NCI-H1105 treated with DMSO at 0.1 percent for 48 hours (cell line): ENCODE results near the gene FAM53B.

ENCODE experiments used
- DNase-seq: peaks from one replicate; lab custom pipeline; 2025; lab: John Stamatoyannopoulos, UW

The FAM53B gene

DNA sequence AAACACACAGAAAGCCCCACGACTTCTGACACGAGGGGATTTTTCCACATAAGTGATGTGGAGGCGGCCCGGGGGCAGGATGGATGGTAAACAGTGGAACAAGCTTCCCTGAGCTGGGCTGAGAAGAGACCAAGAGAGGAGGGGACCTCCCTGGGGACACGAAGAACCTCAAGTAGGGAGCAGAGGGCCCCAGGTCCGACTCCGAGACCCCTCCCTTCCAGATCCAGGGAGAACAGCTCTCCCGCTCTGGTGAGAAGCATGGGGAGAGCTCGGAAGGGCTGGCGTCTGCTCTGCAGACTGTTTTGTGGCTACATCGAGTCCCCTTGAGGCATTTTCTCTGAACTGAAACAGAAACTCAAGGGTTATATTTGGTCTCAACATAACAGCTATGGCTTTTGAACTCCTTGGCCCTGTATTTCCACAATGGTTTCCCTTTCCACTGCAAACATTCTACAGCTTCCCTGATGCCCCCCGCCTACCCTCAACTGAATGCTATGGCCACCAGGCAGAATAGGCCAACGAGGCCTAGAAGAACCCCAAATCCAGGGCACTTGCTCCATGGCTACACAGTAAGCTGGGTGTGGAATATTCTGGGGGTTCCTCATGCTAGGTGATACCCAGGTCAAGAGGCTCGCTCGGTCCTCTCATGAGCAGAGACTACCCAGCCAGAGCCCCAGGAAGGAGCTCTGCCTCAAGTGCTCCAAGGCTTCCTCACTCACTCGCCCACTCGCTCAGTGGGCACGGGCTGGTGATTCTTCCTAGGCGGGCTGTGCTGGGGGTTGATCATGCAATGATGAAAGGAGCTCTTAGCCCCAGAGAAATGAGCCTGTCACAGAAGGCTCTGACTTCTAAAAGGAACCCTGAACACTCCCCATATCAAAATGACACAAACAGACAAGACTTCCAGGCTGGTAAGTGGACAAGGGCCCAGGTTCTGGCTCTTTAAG, 47.5 kb downstream of the FAM53B start:
- no peak for DNase-seq

DNA sequence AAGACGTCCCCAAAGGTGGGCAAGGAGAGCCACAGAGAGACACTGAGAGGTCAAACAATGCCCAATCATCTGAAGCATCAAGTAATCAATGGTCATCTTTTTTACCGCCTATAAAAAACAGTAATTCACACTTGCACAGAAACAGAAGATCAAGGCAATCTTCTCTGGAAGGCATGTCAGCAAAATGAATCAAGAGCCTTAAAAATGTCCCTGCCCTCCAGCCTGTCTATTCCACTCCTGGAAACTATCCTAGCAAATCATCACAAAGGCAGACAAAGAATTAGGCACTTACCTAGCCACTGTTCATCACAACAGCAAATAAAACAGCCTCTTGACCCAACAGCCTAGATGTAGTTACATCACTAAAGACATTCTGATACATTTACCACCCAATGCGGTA, 48.9 kb downstream of the FAM53B start:
- no peak for DNase-seq

GRCh38 chr10:124694481-124695220, 49.5 kb downstream of the FAM53B start:
- no peak for DNase-seq

DNA sequence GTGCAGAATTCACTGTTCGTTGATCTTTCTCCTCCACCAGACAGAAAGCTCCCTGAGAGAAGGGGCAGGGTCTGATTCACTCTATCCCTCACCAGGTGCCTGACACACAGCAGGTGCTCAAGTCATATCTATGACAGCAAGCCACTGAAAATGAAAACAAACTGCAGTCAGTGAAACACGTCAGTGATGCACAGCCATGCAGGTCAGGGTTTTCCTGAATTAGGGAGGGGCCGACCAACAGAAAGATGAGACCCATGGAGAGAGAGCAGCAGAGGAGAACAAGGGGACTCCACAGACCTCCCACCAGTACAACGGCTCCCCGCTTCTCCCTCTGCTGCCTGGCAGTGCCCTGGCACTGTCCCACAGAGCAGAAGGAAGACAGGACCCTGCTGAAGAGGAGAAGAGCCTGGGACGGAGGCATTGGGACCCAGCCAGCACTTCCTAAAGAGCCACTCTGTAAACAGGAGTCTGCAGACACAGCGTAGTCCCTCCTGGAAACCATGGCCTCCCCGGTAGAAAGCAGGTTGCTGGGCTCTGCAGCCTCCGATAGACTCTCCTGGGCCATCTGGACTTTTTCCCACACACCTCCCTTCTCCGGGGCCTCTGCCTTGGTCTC, 50.3 kb downstream of the FAM53B start:
- no peak for DNase-seq

GRCh38 chr10:124693396-124693795, 50.8 kb downstream of the FAM53B start:
- DNase-seq = no peak

- no peak for DNase-seq
These were observed 52.1 kb downstream of the FAM53B start for GRCh38 chr10:124692100-124692446.

- no peak for DNase-seq
These were observed 52.6 kb downstream of the FAM53B start for GRCh38 chr10:124691421-124692099.

- peak; percentile 23 for DNase-seq
These were observed 53.2 kb downstream of the FAM53B start for GRCh38 chr10:124691002-124691401.

- no peak for DNase-seq
These were observed 54.2 kb downstream of the FAM53B start for GRCh38 chr10:124689911-124690498.

DNA sequence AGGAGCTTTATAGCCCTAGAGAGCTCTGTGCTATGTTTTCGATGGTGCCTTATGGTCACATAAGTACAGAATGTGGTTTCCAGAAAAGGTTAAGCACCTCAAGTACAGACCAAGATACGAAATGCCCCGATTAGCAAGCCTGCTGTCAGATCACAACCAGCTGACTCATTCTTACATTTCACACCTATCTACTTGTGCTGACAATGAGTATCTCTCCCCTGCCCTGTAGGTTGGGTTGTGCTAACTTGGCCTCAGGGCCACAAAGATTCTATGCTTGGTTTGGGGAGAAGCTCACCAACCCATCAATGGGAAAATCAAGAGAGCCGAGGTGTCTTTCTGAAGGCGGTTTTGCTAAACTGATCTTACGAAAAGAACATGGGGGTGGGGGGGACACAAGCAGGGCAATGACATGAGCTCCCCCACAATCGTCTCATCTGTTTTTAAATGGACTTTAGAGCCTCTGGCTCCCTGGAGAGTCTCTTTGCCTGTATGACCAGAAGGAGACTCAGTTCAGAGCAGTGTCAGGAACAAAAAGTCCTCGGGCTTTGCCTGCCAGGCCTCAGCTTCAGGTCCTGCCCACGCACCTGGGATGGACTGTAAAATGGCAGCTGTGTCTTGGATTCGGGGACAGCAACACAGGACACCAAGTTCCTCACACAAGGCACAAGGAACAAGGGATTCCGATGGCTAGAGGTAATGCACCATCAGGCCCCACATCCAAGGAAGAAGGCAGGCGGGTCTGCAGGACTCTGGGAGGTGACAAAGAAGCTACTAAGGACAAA, 55.1 kb downstream of the FAM53B start:
- no peak for DNase-seq

GRCh38 chr10:124688386-124688785, 55.8 kb downstream of the FAM53B start:
- DNase-seq = no peak

DNA sequence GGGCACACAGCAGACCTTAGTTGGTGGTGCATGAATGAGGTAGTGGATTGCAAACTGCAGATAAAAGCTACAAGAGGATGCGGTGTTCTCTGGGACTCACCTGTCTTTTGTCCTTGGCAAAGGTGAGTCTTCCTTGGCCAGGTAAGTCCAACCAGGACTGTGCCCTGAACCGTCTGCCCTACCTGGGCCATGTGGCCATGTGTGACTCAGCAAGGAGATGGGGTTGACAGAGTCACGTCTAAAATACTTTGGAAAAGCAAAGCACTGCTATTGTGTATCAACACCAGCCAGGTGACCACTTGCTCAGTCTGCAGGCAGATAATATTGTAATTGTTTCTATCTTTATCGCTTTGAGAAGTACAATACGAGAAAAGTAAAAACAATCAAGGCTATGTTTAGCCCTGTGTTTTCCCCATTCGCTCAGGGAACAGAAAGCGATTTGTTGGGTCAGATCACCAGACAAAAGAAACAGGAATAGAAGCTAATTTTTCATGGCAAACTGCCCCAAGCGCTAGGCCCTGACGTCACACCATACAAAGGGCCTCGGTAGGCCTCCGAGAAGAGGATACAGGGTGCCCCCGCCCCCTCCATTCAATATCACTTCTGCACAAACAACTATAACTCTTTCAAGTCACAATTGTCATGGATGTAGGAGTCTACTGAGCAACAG, 57.3 kb downstream of the FAM53B start:
- no peak for DNase-seq

- DNase-seq = no peak
These were observed 58.9 kb downstream of the FAM53B start for GRCh38 chr10:124685261-124685660.

- DNase-seq = no peak
These were observed 60.4 kb downstream of the FAM53B start for GRCh38 chr10:124683814-124684213.

DNA sequence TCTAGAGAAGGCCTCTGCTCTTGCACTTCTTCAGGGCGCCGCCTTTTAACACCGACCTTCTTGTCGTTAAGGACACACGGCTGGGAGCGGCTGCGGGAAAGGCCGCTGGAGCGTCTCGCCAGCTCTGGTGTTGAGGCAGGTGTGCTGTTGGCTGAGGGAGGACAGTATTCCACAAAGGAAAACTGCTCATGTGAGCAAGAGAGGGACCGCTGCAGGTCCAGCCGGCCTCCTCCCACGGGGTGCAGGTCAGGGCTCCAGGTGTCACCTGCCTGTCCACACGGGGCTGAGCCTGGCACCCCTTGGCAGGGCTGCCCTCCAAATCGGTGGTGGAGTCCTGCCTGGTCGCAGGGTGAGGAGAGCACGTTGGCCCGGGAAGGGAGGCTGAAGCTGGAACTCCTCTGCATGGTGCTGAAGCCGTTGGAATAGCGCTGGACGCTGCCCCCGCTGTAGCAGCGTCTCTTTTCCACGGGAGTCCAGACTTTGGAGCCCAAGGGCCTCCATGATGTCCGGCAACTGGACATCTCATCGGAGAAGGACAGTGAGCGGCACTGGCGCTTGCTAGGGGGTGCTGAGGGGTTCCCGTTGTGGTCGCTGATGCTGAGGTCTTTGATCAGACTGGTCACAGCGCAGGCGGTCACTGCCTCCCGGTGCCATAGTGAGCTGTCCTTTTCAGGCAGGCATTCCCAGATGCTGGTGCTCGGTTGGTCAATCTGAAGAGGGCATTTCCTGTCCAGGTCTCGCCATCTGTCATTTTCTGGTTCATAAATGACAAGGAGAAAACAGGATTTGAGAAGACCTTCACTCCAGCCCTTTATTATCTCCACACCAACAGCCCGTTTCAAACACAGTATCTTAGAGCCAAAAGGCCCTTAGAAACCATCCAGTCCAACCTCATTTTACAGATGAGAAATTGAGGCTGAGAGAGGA, 62.3 kb downstream of the FAM53B start:
- no peak for DNase-seq

GRCh38 chr10:124681091-124681490, 63.1 kb downstream of the FAM53B start:
- DNase-seq = no peak

- DNase-seq = no peak
These were observed 63.5 kb downstream of the FAM53B start for GRCh38 chr10:124680675-124681074.

GRCh38 chr10:124679401-124679800, 64.8 kb downstream of the FAM53B start:
- DNase-seq = no peak

GRCh38 chr10:124678557-124679240, 65.5 kb downstream of the FAM53B start:
- no peak for DNase-seq
